Erythroblast (primary cell): ENCODE measurements around the gene FBLN7.

Source experiments
- GATA1 ChIP-seq: IDR thresholded peaks from 2 replicates; pipeline ENCODE4 v1.6.1; 2011; ENCODE audit warnings: low read depth, mild to moderate bottlenecking, control low read depth, low read length, moderate library complexity
- POLR2A ChIP-seq: IDR thresholded peaks from 2 replicates; pipeline ENCODE4 v1.6.1; 2011; ENCODE audit warnings: mild to moderate bottlenecking, low read length

GRCh38 chr2:112096098-112096497, 42.1 kb upstream of the FBLN7 start:
- TF ChIP-seq POLR2A (no peak), GATA1 (no peak)
